GM12878 (cell line): ENCODE measurements around the gene SLC12A9. TPM values are rescaled to one million over a fixed set of nuclear protein-coding genes. Genes with fewer than 3 reads are reported as not detected.

Source experiments
- ATF2 ChIP-seq: IDR thresholded peaks from 2 replicates; pipeline ENCODE4 v1.6.1; 2012; ENCODE audit warnings: low read length, inconsistent platforms
- ATF7 ChIP-seq: fragments of 450-650 bp; IDR thresholded peaks from 2 replicates; pipeline ENCODE4 v1.6.1; 2016; ENCODE audit warnings: low read depth, mild to moderate bottlenecking
- CBX3 ChIP-seq: fragments of 200-600 bp; sonication (generic); IDR thresholded peaks from 2 replicates; pipeline ENCODE4 v1.6.1; 2016; ENCODE audit warnings: low read depth, borderline replicate concordance
- CHD2 ChIP-seq: IDR thresholded peaks from 2 replicates; pipeline ENCODE4 v1.6.1; 2011; ENCODE audit warnings: low read depth, low read length, improper control_type of control experiment, borderline replicate concordance
- CHD4 ChIP-seq: fragments of 200-600 bp; sonication (generic); IDR thresholded peaks from 2 replicates; pipeline ENCODE4 v1.6.1; 2016; ENCODE audit warnings: mild to moderate bottlenecking
- DPF2 ChIP-seq: fragments of 450-650 bp; IDR thresholded peaks from 2 replicates; pipeline ENCODE4 v1.6.1; 2017; ENCODE audit warnings: mild to moderate bottlenecking
- EED ChIP-seq: sonication (generic); IDR thresholded peaks from 2 replicates; pipeline ENCODE4 v1.6.1; 2016; ENCODE audit warnings: antibody characterized with exemption, low read depth
- EGR1 ChIP-seq, 2 experiments: IDR thresholded peaks; 1 replicate in 1 of 2; 2 replicates in 1 of 2; pipeline ENCODE4 v1.6.1; 2011 to 2012; ENCODE audit warnings: low read depth in 2 of 2, low read length in 2 of 2, borderline replicate concordance in 1 of 2, mild to moderate bottlenecking in 1 of 2, moderate library complexity in 1 of 2
- ESRRA ChIP-seq: IDR thresholded peaks from 2 replicates; pipeline ENCODE4 v1.6.1; 2012; ENCODE audit warnings: mild to moderate bottlenecking, low read length, improper control_type of control experiment
- FOS ChIP-seq: IDR thresholded peaks from 3 replicates; pipeline ENCODE4 v1.6.1; 2011; ENCODE audit warnings: borderline replicate concordance; ENCODE audit not compliant: insufficient read length; ENCODE audit errors: extremely low read depth
- HCFC1 ChIP-seq: fragments of 150-350 bp; IDR thresholded peaks from 2 replicates; pipeline ENCODE4 v1.6.1; 2014; ENCODE audit warnings: low read length
- HDAC6 ChIP-seq: fragments of 200-600 bp; sonication (generic); IDR thresholded peaks from one replicate; pipeline ENCODE4 v1.8.0; 2017; ENCODE audit warnings: antibody characterized with exemption; ENCODE audit not compliant: unreplicated experiment
- IKZF2 ChIP-seq, 2 experiments: fragments of 450-650 bp; IDR thresholded peaks; 2 replicates each; pipeline ENCODE4 v1.6.1; 2017; ENCODE audit warnings: mild to moderate bottlenecking in 2 of 2, moderate library complexity in 2 of 2
- KLF5 ChIP-seq: fragments of 450-650 bp; IDR thresholded peaks from 2 replicates; pipeline ENCODE4 v1.6.1; 2014; ENCODE audit warnings: mild to moderate bottlenecking; ENCODE audit not compliant: partially characterized antibody
- MAX ChIP-seq: IDR thresholded peaks from 2 replicates; pipeline ENCODE4 v1.6.1; 2012; ENCODE audit warnings: low read depth, low read length, improper control_type of control experiment
- MYB ChIP-seq: fragments of 150-350 bp; IDR thresholded peaks from 2 replicates; pipeline ENCODE4 v1.6.1; 2014; ENCODE audit warnings: mild to moderate bottlenecking, low read depth, low read length, borderline replicate concordance
- NBN ChIP-seq: fragments of 450-650 bp; IDR thresholded peaks from 2 replicates; pipeline ENCODE4 v1.6.1; 2016
- NFYA ChIP-seq: IDR thresholded peaks from 2 replicates; pipeline ENCODE4 v1.6.1; 2011; ENCODE audit warnings: low read depth, mild to moderate bottlenecking, low read length, improper control_type of control experiment, borderline replicate concordance
- RAD21 ChIP-seq: IDR thresholded peaks from 2 replicates; pipeline ENCODE4 v1.6.1; 2011; ENCODE audit warnings: mild to moderate bottlenecking, low read depth, low read length, moderate library complexity; ENCODE audit not compliant: insufficient read depth
- RB1 ChIP-seq: fragments of 450-650 bp; formaldehyde crosslinking; IDR thresholded peaks from 2 replicates; pipeline ENCODE4 v1.6.1; 2017; ENCODE audit warnings: mild to moderate bottlenecking, borderline replicate concordance
- SMAD1 ChIP-seq: fragments of 450-650 bp; IDR thresholded peaks from 2 replicates; pipeline ENCODE4 v1.6.1; 2018; ENCODE audit warnings: mild to moderate bottlenecking, low read depth; ENCODE audit not compliant: partially characterized antibody
- SMARCA5 ChIP-seq: fragments of 450-650 bp; IDR thresholded peaks from 2 replicates; pipeline ENCODE4 v1.6.1; 2017; ENCODE audit warnings: mild to moderate bottlenecking
- SPI1 ChIP-seq: IDR thresholded peaks from 2 replicates; pipeline ENCODE4 v1.6.1; 2011; ENCODE audit warnings: low read depth, mild to moderate bottlenecking, low read length, moderate library complexity, borderline replicate concordance; ENCODE audit not compliant: insufficient read depth
- SREBF1 ChIP-seq: IDR thresholded peaks from 2 replicates; pipeline ENCODE4 v1.6.1; 2012; ENCODE audit warnings: mild to moderate bottlenecking, low read length
- STAT3 ChIP-seq: IDR thresholded peaks from 2 replicates; pipeline ENCODE4 v1.6.1; 2011; ENCODE audit warnings: low read depth, low read length, improper control_type of control experiment
- ZNF384 ChIP-seq: IDR thresholded peaks from 2 replicates; pipeline ENCODE4 v1.6.1; 2012; ENCODE audit warnings: low read depth, mild to moderate bottlenecking, low read length, improper control_type of control experiment, borderline replicate concordance
- ZNF622 ChIP-seq: fragments of 450-650 bp; IDR thresholded peaks from 2 replicates; pipeline ENCODE4 v1.6.1; 2017; ENCODE audit warnings: mild to moderate bottlenecking, inconsistent platforms
- polyA plus RNA-seq, 11 experiments: library from polyadenylated mRNA; depleted of rRNA in 4 of 11; unstranded in 6 of 11; stranded (reverse) in 5 of 11; fragments of >200 nt; fragmentation: Nextera tagmentation in 4 of 11; fragmentation: Illumina TruSeq in 1 of 11; extraction: Ambion mirVana in 4 of 11; extraction: Trizol in 1 of 11; gene quantifications; 1 replicate in 1 of 11; 2 replicates in 10 of 11; pipeline versions ENCODE4 v1.2.1 to v1.2.3, GENCODE V29; 2011 to 2016; ENCODE audit warnings: inconsistent platforms in 2 of 11, missing spikeins in 2 of 11, low read depth in 1 of 11
- total RNA-seq, 4 experiments: library from RNA; depleted of rRNA in 3 of 4; stranded (reverse); fragments of >200 nt in 3 of 4; fragmentation: Illumina TruSeq in 1 of 4; extraction: Trizol in 1 of 4; gene quantifications; 2 replicates each; pipeline versions ENCODE4 v1.2.1 to v1.2.3, GENCODE V29; 2013 to 2021
- TF ChIP-seq, protein P1 (sequence below): fragments of 450-650 bp; IDR thresholded peaks from 2 replicates; pipeline ENCODE4 v1.6.1; 2017; ENCODE audit warnings: mild to moderate bottlenecking, moderate library complexity

SLC12A9 gene
- total and polyA plus RNA-seq, 10 of the 15 experiments (the other 5 are each of a cell fraction or from before 2014, with no cell fraction given): 0.24 to 18.5 (median 9.4) TPM

- TF ChIP-seq ATF7 (no peak), MAX (peak; percentile 90), SREBF1 (no peak), SMARCA5 (peak; percentile 80), NBN (peak; percentile 79), FOS (no peak), KLF5 (peak; percentile 26), STAT3 (no peak), MYB (no peak), SMAD1 (no peak), SPI1 (no peak), EED (no peak; the same call in 1 of the 2 replicates), DPF2 (peak; percentile 73; the same call in 1 of the 2 replicates), CHD4 (no peak), RAD21 (peak; percentile 92), HCFC1 (no peak; the same call in 1 of the 2 replicates), IKZF2 (IDR thresholded peaks at IDR 0.05) (peak in 1 of 2 experiments; percentile 33; a peak in 1 of 4 replicates), CBX3 (no peak), CHD2 (peak; percentile 38; the same call in 1 of the 2 replicates), HDAC6 (no peak), ZNF622 (no peak), ATF2 (no peak), EGR1 (IDR thresholded peaks at IDR 0.05; ENCODE audit: borderline replicate concordance in 1 of 2, low read depth in 2 of 2, low read length in 2 of 2) (no peak), ZNF384 (no peak), ESRRA (no peak), RB1 (peak; percentile 80; the same call in 1 of the 2 replicates), NFYA (no peak)
- TF ChIP-seq, protein P1, sequence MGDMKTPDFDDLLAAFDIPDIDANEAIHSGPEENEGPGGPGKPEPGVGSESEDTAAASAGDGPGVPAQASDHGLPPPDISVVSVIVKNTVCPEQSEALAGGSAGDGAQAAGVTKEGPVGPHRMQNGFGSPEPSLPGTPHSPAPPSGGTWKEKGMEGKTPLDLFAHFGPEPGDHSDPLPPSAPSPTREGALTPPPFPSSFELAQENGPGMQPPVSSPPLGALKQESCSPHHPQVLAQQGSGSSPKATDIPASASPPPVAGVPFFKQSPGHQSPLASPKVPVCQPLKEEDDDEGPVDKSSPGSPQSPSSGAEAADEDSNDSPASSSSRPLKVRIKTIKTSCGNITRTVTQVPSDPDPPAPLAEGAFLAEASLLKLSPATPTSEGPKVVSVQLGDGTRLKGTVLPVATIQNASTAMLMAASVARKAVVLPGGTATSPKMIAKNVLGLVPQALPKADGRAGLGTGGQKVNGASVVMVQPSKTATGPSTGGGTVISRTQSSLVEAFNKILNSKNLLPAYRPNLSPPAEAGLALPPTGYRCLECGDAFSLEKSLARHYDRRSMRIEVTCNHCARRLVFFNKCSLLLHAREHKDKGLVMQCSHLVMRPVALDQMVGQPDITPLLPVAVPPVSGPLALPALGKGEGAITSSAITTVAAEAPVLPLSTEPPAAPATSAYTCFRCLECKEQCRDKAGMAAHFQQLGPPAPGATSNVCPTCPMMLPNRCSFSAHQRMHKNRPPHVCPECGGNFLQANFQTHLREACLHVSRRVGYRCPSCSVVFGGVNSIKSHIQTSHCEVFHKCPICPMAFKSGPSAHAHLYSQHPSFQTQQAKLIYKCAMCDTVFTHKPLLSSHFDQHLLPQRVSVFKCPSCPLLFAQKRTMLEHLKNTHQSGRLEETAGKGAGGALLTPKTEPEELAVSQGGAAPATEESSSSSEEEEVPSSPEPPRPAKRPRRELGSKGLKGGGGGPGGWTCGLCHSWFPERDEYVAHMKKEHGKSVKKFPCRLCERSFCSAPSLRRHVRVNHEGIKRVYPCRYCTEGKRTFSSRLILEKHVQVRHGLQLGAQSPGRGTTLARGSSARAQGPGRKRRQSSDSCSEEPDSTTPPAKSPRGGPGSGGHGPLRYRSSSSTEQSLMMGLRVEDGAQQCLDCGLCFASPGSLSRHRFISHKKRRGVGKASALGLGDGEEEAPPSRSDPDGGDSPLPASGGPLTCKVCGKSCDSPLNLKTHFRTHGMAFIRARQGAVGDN: no peak
Observed at GRCh38 chr7:100852048-100852872, at the start of gene SLC12A9 (continued).
